ENCODE data around the gene FLAD1. TPM values are rescaled to one million over a fixed set of nuclear protein-coding genes. Genes with fewer than 3 reads are reported as not detected.

Gene FLAD1
- total and polyA plus RNA-seq, 2 of the 8 experiments (the other 6 are each of a cell fraction or from before 2014, with no cell fraction given): 104 to 143 TPM

DNA sequence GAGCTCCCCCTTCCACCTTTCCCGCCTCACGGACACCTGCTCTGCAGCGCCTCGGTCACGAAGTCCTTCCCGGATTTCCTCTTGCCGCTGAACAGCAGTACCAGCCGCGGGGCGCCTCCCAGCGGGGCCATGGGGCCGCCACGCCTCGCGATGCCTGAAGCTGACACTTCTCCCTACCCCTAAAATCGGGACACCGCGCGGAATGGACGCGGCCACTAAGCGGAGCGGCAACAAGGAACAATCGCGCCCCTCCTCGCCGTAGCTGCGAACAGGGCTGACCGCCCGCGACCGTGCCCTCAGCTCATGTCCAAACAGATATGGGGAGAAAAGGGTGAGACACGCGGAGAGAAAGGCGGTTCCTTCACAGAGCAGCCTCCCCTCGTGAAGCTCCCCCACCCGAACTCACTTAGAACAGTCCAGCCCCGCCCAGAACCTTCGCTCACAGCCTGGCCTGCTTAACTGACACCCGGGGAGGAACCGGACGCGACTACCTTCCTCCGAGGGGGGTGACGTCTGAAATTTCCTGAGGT is 46.5 kb upstream of the FLAD1 start, which contains the start of gene PMVK (continued):
- TF ChIP-seq HDAC6 (IDR thresholded peaks at IDR 0.05; ENCODE audit: low read depth, low read length) (no peak), HDAC2 (IDR thresholded peaks at IDR 0.05; ENCODE audit: borderline replicate concordance in 1 of 2, low read depth in 2 of 2, low read length in 2 of 2) (no peak; a peak in 1 of 4 replicates), CBX8 (IDR thresholded peaks at IDR 0.05; ENCODE audit: borderline replicate concordance, low read depth, low read length) (no peak), SAP30 (IDR thresholded peaks at IDR 0.05; ENCODE audit: insufficient read depth, insufficient replicate concordance, low read length) (no peak), BRCA1 (IDR thresholded peaks at IDR 0.05; ENCODE audit: low read depth, low read length) (peak; percentile 65)
- TF ChIP-seq, protein P1, sequence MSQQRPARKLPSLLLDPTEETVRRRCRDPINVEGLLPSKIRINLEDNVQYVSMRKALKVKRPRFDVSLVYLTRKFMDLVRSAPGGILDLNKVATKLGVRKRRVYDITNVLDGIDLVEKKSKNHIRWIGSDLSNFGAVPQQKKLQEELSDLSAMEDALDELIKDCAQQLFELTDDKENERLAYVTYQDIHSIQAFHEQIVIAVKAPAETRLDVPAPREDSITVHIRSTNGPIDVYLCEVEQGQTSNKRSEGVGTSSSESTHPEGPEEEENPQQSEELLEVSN (IDR thresholded peaks at IDR 0.05): peak; percentile 100
- TF ChIP-seq, protein P2, sequence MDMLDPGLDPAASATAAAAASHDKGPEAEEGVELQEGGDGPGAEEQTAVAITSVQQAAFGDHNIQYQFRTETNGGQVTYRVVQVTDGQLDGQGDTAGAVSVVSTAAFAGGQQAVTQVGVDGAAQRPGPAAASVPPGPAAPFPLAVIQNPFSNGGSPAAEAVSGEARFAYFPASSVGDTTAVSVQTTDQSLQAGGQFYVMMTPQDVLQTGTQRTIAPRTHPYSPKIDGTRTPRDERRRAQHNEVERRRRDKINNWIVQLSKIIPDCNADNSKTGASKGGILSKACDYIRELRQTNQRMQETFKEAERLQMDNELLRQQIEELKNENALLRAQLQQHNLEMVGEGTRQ (IDR thresholded peaks at IDR 0.05; ENCODE audit: low read length): no peak

Measured in H1 (cell line).